OCI-LY7 (cell line): ENCODE measurements around the gene SLC37A1.

Source experiments
- EZH2phosphoT487 ChIP-seq: fragments of 200-600 bp; sonication (generic); IDR thresholded peaks from 2 replicates; pipeline ENCODE4 v1.6.1; 2018; ENCODE audit warnings: low read depth, borderline replicate concordance, mild to moderate bottlenecking, mixed run types, antibody characterized with exemption, low read length, moderate library complexity, mixed read lengths
- TF ChIP-seq, protein P1 (sequence below): fragments of 200-600 bp; sonication (generic); conservative IDR thresholded peaks from 2 replicates; pipeline ENCODE4 v1.5.1; 2014; ENCODE audit warnings: mild to moderate bottlenecking, antibody characterized with exemption, low read length, moderate library complexity, mixed read lengths

DNA sequence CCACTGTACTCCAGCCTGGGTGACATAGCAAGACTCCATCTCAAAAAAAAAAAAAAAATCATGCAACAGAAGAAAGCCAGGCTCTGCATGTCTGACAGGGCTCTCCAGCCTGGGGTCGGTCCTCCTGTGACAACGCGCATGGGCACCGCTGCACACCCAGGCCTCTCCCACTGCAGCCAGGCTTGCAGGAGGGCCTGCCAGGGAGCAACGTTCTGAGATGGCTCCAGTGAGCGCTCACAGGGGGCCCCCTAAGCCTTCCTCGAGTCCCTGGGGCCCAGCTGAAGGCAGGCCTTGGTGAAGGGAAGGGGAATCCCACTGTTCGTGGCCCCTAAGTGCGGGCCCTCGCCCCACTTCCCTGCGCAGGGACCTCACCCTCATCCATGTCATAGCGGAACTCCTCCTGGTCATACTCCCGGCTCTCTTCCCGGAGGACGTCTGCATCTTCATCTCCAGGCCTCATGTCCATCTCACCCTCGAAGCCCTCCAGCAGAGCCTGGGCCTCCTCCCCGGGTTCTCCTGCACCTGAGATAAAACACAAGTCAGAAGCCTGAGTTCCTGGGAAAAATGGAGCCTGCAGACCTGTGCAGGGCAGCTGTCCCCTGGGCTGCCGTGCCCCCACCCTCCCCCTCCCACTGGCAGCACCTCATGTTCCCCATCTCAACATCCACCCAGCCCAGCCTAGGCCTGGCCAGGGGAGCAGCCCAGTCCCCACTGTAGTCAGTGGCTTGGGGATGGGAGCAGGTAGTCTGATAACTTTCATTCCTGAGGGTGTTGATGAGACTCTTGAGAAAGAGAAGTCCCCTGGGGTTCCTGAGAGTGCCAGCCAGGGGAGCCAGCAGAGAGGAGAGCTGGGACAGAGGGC is 37.9 kb upstream of the SLC37A1 start:
- TF ChIP-seq, protein P1, sequence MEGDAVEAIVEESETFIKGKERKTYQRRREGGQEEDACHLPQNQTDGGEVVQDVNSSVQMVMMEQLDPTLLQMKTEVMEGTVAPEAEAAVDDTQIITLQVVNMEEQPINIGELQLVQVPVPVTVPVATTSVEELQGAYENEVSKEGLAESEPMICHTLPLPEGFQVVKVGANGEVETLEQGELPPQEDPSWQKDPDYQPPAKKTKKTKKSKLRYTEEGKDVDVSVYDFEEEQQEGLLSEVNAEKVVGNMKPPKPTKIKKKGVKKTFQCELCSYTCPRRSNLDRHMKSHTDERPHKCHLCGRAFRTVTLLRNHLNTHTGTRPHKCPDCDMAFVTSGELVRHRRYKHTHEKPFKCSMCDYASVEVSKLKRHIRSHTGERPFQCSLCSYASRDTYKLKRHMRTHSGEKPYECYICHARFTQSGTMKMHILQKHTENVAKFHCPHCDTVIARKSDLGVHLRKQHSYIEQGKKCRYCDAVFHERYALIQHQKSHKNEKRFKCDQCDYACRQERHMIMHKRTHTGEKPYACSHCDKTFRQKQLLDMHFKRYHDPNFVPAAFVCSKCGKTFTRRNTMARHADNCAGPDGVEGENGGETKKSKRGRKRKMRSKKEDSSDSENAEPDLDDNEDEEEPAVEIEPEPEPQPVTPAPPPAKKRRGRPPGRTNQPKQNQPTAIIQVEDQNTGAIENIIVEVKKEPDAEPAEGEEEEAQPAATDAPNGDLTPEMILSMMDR: no peak
- no peak for TF ChIP-seq EZH2phosphoT487
